ENCODE measurements around the gene MKKS. TPM values are rescaled to one million over a fixed set of nuclear protein-coding genes. Genes with fewer than 3 reads are reported as not detected.

The MKKS gene
- total RNA-seq, 1 experiment from 2014 or later: 8.8 TPM

- DNase-seq (ENCODE audit: low spot score): no peak
- in situ Hi-C loops (cut with HindIII; ENCODE audit: low sequenced_read_pairs): no loop called here
Observed at GRCh38 chr20:10454151-10454750, 20.2 kb upstream of the MKKS start.

GRCh38 chr20:10453241-10453640, 19.2 kb upstream of the MKKS start:
- in situ Hi-C loops (cut with HindIII; ENCODE audit: low sequenced_read_pairs): no loop called here
- DNase-seq (ENCODE audit: low spot score): no peak

GRCh38 chr20:10449270-10449669, 15.2 kb upstream of the MKKS start:
- peak; percentile 87 for DNase-seq (ENCODE audit: low spot score)
- in situ Hi-C loops (cut with HindIII; ENCODE audit: low sequenced_read_pairs): no loop called here

- in situ Hi-C loops (cut with HindIII; ENCODE audit: low sequenced_read_pairs): no loop called here
- no peak for DNase-seq (ENCODE audit: low spot score)
Observed at GRCh38 chr20:10448270-10449156, 14.5 kb upstream of the MKKS start.

- no peak for DNase-seq (ENCODE audit: low spot score)
- in situ Hi-C loops (cut with HindIII; ENCODE audit: low sequenced_read_pairs): no loop called here
Observed at GRCh38 chr20:10447028-10447427, 13.0 kb upstream of the MKKS start.

GRCh38 chr20:10445758-10446157, 11.7 kb upstream of the MKKS start:
- in situ Hi-C loops (cut with HindIII; ENCODE audit: low sequenced_read_pairs): no loop called here
- DNase-seq (ENCODE audit: low spot score): no peak

- in situ Hi-C loops (cut with HindIII; ENCODE audit: low sequenced_read_pairs): no loop called here
- DNase-seq (ENCODE audit: low spot score): no peak
Observed at GRCh38 chr20:10443936-10444335, 9.9 kb upstream of the MKKS start.

GRCh38 chr20:10438217-10438616, 4.2 kb upstream of the MKKS start:
- in situ Hi-C loops (cut with HindIII; ENCODE audit: low sequenced_read_pairs): no loop called here

GRCh38 chr20:10436053-10436699, 2.2 kb upstream of the MKKS start:
- in situ Hi-C loops (cut with HindIII; ENCODE audit: low sequenced_read_pairs): no loop called here
- DNase-seq (ENCODE audit: low spot score): no peak

More at GRCh38 chr20:10438217-10438616, 4.2 kb upstream of the MKKS start:
- no peak for DNase-seq (ENCODE audit: low spot score)

GRCh38 chr20:10434832-10435812, 1.1 kb upstream of the MKKS start, which contains the start of gene SLX4IP:
Gene SLX4IP, plus strand, starts transcription at chr20:10435305. Its CDS starts 22,900 bp downstream, at chr20:10458205.
- in situ Hi-C loops (cut with HindIII; ENCODE audit: low sequenced_read_pairs): no loop called here
- DNase-seq (ENCODE audit: low spot score): peak; percentile 99

- DNase-seq (ENCODE audit: low spot score): peak; percentile 98
- in situ Hi-C loops (cut with HindIII; ENCODE audit: low sequenced_read_pairs): no loop called here
Observed at GRCh38 chr20:10434467-10434831, 427 bp upstream of the MKKS start.

- DNase-seq (ENCODE audit: low spot score): no peak
- in situ Hi-C loops (cut with HindIII; ENCODE audit: low sequenced_read_pairs): no loop called here
Observed at GRCh38 chr20:10433014-10433622, 904 bp downstream of the MKKS start.

GRCh38 chr20:10432079-10432478, 1.9 kb downstream of the MKKS start:
- no peak for DNase-seq (ENCODE audit: low spot score)
- in situ Hi-C loops (cut with HindIII; ENCODE audit: low sequenced_read_pairs): no loop called here

GRCh38 chr20:10430704-10431103, 3.3 kb downstream of the MKKS start:
- no peak for DNase-seq (ENCODE audit: low spot score)
- in situ Hi-C loops (cut with HindIII; ENCODE audit: low sequenced_read_pairs): no loop called here

GRCh38 chr20:10430000-10430466, 4.0 kb downstream of the MKKS start:
- no peak for DNase-seq (ENCODE audit: low spot score)
- in situ Hi-C loops (cut with HindIII; ENCODE audit: low sequenced_read_pairs): no loop called here

GRCh38 chr20:10429443-10429981, 4.5 kb downstream of the MKKS start:
- in situ Hi-C loops (cut with HindIII; ENCODE audit: low sequenced_read_pairs): no loop called here
- no peak for DNase-seq (ENCODE audit: low spot score)

GRCh38 chr20:10428008-10428407, 6.0 kb downstream of the MKKS start:
- in situ Hi-C loops (cut with HindIII; ENCODE audit: low sequenced_read_pairs): no loop called here
- no peak for DNase-seq (ENCODE audit: low spot score)

GRCh38 chr20:10427060-10427692, 6.8 kb downstream of the MKKS start:
- DNase-seq (ENCODE audit: low spot score): peak; percentile 82
- in situ Hi-C loops (cut with HindIII; ENCODE audit: low sequenced_read_pairs): no loop called here
